H9 (cell line): ENCODE data around the gene KAT6B. TPM values are rescaled to one million over a fixed set of nuclear protein-coding genes. Genes with fewer than 3 reads are reported as not detected.

Experiments used
- DNase-seq: peaks from one replicate; pipeline ENCODE4 v3.0.0-alpha.2; 2017
- H2AFZ ChIP-seq: one replicate; pipeline ENCODE4 v1.6.1; 2013; ENCODE audit warnings: mild to moderate bottlenecking, low read length, control low read depth, moderate library complexity
- H2AK5ac ChIP-seq: 2 replicates; pipeline ENCODE4 v1.6.1; 2013; ENCODE audit warnings: low read length, control low read depth, mixed read lengths; ENCODE audit not compliant: insufficient read length
- H2BK120ac ChIP-seq: one replicate; pipeline ENCODE4 v1.6.1; 2013; ENCODE audit warnings: low read depth, mild to moderate bottlenecking, low read length, control low read depth, inconsistent platforms; ENCODE audit not compliant: poor library complexity, severe bottlenecking
- H2BK12ac ChIP-seq: 2 replicates; pipeline ENCODE4 v1.6.1; 2013; ENCODE audit warnings: low read length, control low read depth, mixed read lengths, low read depth; ENCODE audit not compliant: insufficient read length
- H2BK15ac ChIP-seq: 2 replicates; pipeline ENCODE4 v1.6.1; 2013; ENCODE audit warnings: low read depth, low read length, control low read depth
- H2BK20ac ChIP-seq: one replicate; pipeline ENCODE4 v1.6.1; 2013; ENCODE audit warnings: low read depth, mild to moderate bottlenecking, low read length, control low read depth, inconsistent platforms; ENCODE audit not compliant: poor library complexity, severe bottlenecking
- H2BK5ac ChIP-seq: 2 replicates; pipeline ENCODE4 v1.6.1; 2013; ENCODE audit warnings: low read length, control low read depth, mixed read lengths; ENCODE audit not compliant: insufficient read length
- H3K14ac ChIP-seq: 2 replicates; pipeline ENCODE4 v1.6.1; 2013; ENCODE audit warnings: low read length, control low read depth; ENCODE audit not compliant: insufficient read depth
- H3K18ac ChIP-seq: 2 replicates; pipeline ENCODE4 v1.6.1; 2013; ENCODE audit warnings: low read depth, mild to moderate bottlenecking, mixed read lengths, low read length, control low read depth; ENCODE audit not compliant: insufficient read length
- H3K23ac ChIP-seq: 2 replicates; pipeline ENCODE4 v1.6.1; 2013; ENCODE audit warnings: low read length, control low read depth, mixed read lengths, low read depth; ENCODE audit not compliant: insufficient read length
- H3K23me2 ChIP-seq: 2 replicates; pipeline ENCODE4 v1.6.1; 2013; ENCODE audit warnings: low read depth, mild to moderate bottlenecking, mixed read lengths, low read length, control low read depth; ENCODE audit not compliant: insufficient read length, poor library complexity, severe bottlenecking
- H3K27ac ChIP-seq: 2 replicates; pipeline ENCODE4 v1.5.1; 2013; ENCODE audit warnings: low read length, control low read depth, mixed read lengths, low read depth; ENCODE audit not compliant: insufficient read length
- H3K27me3 ChIP-seq: 2 replicates; pipeline ENCODE4 v1.6.1; 2013; ENCODE audit warnings: low read length, control low read depth, inconsistent platforms; ENCODE audit not compliant: insufficient read depth
- H3K4ac ChIP-seq: 2 replicates; pipeline ENCODE4 v1.6.1; 2013; ENCODE audit warnings: low read depth, mild to moderate bottlenecking, control low read depth, inconsistent platforms, low read length, moderate library complexity
- H3K4me1 ChIP-seq: 2 replicates; pipeline ENCODE4 v1.6.1; 2013; ENCODE audit warnings: low read length, control low read depth, inconsistent platforms; ENCODE audit not compliant: insufficient read depth
- H3K4me2 ChIP-seq: 2 replicates; pipeline ENCODE4 v1.6.1; 2013; ENCODE audit warnings: low read length, control low read depth, mixed read lengths; ENCODE audit not compliant: insufficient read length, insufficient read depth
- H3K56ac ChIP-seq: 2 replicates; pipeline ENCODE4 v1.6.1; 2013; ENCODE audit warnings: low read depth, mild to moderate bottlenecking, mixed read lengths, low read length, control low read depth; ENCODE audit not compliant: insufficient read length
- H3K79me1 ChIP-seq: 2 replicates; pipeline ENCODE4 v1.6.1; 2013; ENCODE audit warnings: low read depth, mild to moderate bottlenecking, moderate library complexity, low read length, control low read depth, inconsistent platforms; ENCODE audit not compliant: insufficient read depth, poor library complexity, severe bottlenecking
- H3K79me2 ChIP-seq: 2 replicates; pipeline ENCODE4 v1.6.1; 2013; ENCODE audit warnings: low read length, control low read depth, inconsistent platforms; ENCODE audit not compliant: insufficient read depth
- H3K9ac ChIP-seq: 2 replicates; pipeline ENCODE4 v1.6.1; 2013; ENCODE audit warnings: low read length, control low read depth, mixed read lengths; ENCODE audit not compliant: insufficient read length; ENCODE audit errors: extremely low read depth
- H3K9me3 ChIP-seq: one replicate; pipeline ENCODE4 v1.6.1; 2013; ENCODE audit warnings: low read depth, low read length, inconsistent platforms; ENCODE audit not compliant: control insufficient read depth
- H3T11ph ChIP-seq: one replicate; pipeline ENCODE4 v1.6.1; 2013; ENCODE audit warnings: mild to moderate bottlenecking, low read length, control low read depth, inconsistent platforms
- H4K20me1 ChIP-seq: one replicate; pipeline ENCODE4 v1.6.1; 2013; ENCODE audit not compliant: control insufficient read depth, insufficient read length, insufficient read depth
- H4K5ac ChIP-seq: 2 replicates; pipeline ENCODE4 v1.6.1; 2013; ENCODE audit warnings: low read depth, mild to moderate bottlenecking, mixed read lengths, low read length, control low read depth; ENCODE audit not compliant: insufficient read length
- H4K8ac ChIP-seq: replicated peaks from 2 replicates; pipeline ENCODE4 v1.6.1; 2013; ENCODE audit warnings: low read length, control low read depth, mixed read lengths, low read depth; ENCODE audit not compliant: insufficient read length
- H4K91ac ChIP-seq: 2 replicates; pipeline ENCODE4 v1.6.1; 2013; ENCODE audit warnings: low read depth, mild to moderate bottlenecking, moderate library complexity, mixed read lengths, low read length, control low read depth; ENCODE audit not compliant: insufficient read length
- H3K27ac Mint-ChIP-seq, 3 experiments: 2 replicates in 2 of 3; 3 replicates in 1 of 3; pipeline ENCODE4 v1.8.0; 2020 to 2021; ENCODE audit warnings: mixed read lengths in 3 of 3, mild to moderate bottlenecking in 1 of 3, moderate library complexity in 1 of 3
- H3K27me3 Mint-ChIP-seq: 2 replicates; pipeline ENCODE4 v1.8.0; 2021; ENCODE audit warnings: low read depth, mild to moderate bottlenecking, moderate library complexity, mixed read lengths
- H3K36me3 Mint-ChIP-seq, 3 experiments: 2 replicates in 2 of 3; 3 replicates in 1 of 3; pipeline ENCODE4 v1.8.0; 2020 to 2021; ENCODE audit warnings: low read depth in 3 of 3, mixed read lengths in 3 of 3; ENCODE audit not compliant: insufficient read depth in 1 of 3
- H3K4me1 Mint-ChIP-seq, 2 experiments: 2 replicates each; pipeline ENCODE4 v1.8.0; 2020; ENCODE audit warnings: mixed read lengths in 2 of 2
- H3K4me3 Mint-ChIP-seq, 2 experiments: 2 replicates in 1 of 2; 3 replicates in 1 of 2; pipeline ENCODE4 v1.8.0; 2020 to 2021; ENCODE audit warnings: mild to moderate bottlenecking in 2 of 2, mixed read lengths in 2 of 2, moderate library complexity in 1 of 2
- H3K9me3 Mint-ChIP-seq, 2 experiments: 2 replicates in 1 of 2; 3 replicates in 1 of 2; pipeline ENCODE4 v1.8.0; 2020; ENCODE audit warnings: mild to moderate bottlenecking in 2 of 2, mixed read lengths in 2 of 2, moderate library complexity in 1 of 2
- WGBS: extraction: QIAGEN DNeasy Blood & Tissue Kit; methylation state at CpG from one replicate; pipeline ENCODE4 v1.1.7; 2013; ENCODE audit warnings: missing lambda C conversion rate, low lambda C conversion rate, mixed read lengths; ENCODE audit not compliant: insufficient read length; ENCODE audit errors: extremely low coverage; 5-methylcytosine and 5-hydroxymethylcytosine counted together
- total RNA-seq: library from RNA; stranded (reverse); gene quantifications from 2 replicates; pipeline ENCODE4 v1.2.1, GENCODE V29; 2021
- TF ChIP-seq, protein P1 (sequence below): fragments of 200-600 bp; sonication (generic); conservative IDR thresholded peaks from 3 replicates; pipeline ENCODE4 v1.8.0; 2021; ENCODE audit warnings: antibody characterized with exemption, mild to moderate bottlenecking

The KAT6B gene
- total RNA-seq, 1 experiment from 2014 or later, result 34.2 TPM

DNA sequence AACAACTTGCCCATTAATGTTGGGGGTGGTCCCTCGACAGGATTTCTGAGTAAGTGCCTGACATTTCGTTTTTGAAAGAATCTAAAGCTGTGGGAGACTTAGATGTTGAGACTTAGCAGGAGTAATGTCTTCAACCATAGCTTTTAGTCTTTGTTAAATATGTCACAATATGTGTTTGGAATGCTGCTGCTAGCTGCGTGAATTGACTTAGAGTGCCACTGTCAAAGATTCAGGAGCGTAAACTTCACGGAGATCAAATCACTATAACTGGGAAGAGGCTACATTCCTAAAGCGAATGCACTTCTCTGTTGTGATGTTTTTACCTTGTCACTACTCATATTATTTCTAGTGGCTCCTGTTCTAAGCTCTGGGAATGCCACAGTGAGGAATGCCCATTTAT, 193.8 kb downstream of the KAT6B start:
- Histone ChIP-seq H3K79me1 (no peaks in the 10 kb centered on the region), H3K27ac (no peak overlapping the region), H2BK12ac (no peak overlapping the region), H2BK15ac (no peak overlapping the region), H2BK20ac (no peak overlapping the region), H3K79me2 (no peaks in the 10 kb centered on the region), H2BK5ac (no peak overlapping the region), H3K23me2 (no peaks in the 10 kb centered on the region), H2AFZ (no peak overlapping the region), H3K56ac (no peak overlapping the region), H3K9ac (no peak overlapping the region), H2AK5ac (no peak overlapping the region), H3K18ac (no peak overlapping the region), H3K4me2 (no peak overlapping the region), H3K23ac (no peak overlapping the region), H4K8ac (no peak overlapping the region), H3K4me1 (no peaks in the 10 kb centered on the region), H4K91ac (no peak overlapping the region), H3K27me3 (no peaks in the 10 kb centered on the region), H4K5ac (no peak overlapping the region), H3K14ac (no peak overlapping the region), H4K20me1 (no peaks in the 10 kb centered on the region), H3T11ph (no peak overlapping the region), H3K4ac (no peak overlapping the region), H3K9me3 (no peaks in the 10 kb centered on the region), H2BK120ac (no peak overlapping the region)
- no peak for DNase-seq
- Mint-ChIP-seq H3K9me3 (no peaks in the 10 kb centered on the region), H3K4me1 (peaks cover 6 to 7% of the 10 kb centered on the region in 2 experiments), H3K4me3 (no peak overlapping the region), H3K27me3 (no peaks in the 10 kb centered on the region), H3K36me3 (peaks cover 0 to 23% (median 16%) of the 10 kb centered on the region in 3 experiments; a peak in 6 of 7 replicates), H3K27ac (no peak overlapping the region)
- no CpG with 5 or more reads among the region's 6 CpGs for WGBS
- TF ChIP-seq, protein P1, sequence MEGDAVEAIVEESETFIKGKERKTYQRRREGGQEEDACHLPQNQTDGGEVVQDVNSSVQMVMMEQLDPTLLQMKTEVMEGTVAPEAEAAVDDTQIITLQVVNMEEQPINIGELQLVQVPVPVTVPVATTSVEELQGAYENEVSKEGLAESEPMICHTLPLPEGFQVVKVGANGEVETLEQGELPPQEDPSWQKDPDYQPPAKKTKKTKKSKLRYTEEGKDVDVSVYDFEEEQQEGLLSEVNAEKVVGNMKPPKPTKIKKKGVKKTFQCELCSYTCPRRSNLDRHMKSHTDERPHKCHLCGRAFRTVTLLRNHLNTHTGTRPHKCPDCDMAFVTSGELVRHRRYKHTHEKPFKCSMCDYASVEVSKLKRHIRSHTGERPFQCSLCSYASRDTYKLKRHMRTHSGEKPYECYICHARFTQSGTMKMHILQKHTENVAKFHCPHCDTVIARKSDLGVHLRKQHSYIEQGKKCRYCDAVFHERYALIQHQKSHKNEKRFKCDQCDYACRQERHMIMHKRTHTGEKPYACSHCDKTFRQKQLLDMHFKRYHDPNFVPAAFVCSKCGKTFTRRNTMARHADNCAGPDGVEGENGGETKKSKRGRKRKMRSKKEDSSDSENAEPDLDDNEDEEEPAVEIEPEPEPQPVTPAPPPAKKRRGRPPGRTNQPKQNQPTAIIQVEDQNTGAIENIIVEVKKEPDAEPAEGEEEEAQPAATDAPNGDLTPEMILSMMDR, result no peak
